ENCODE measurements around the gene PRKG1.
"Not testable (repeated sequence)": the region's sequence is repeated elsewhere in the genome, so short reads cannot be mapped to it uniquely, and the experiment has no call there.

Gene PRKG1

DNA sequence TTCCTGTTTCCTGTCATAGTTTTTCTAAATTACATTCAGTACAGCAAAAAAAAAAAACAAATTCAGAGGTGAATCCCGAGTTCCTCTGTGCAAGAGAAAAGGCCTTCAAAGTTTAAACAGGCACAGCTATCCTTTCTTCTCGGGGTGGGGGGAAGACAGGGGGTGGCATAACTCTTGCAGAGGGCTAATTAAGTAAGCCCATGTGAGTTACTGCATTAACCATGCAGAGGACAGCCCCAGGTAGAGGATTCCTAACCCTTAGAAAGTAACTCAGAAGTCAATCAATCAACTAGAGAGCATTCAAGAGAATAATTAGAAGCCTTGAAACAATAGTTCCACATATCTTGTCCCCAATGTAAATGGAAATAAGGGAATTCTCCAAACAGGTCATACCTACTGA is 454.2 kb downstream of the PRKG1 start:
- DNase-seq: no peak

DNA sequence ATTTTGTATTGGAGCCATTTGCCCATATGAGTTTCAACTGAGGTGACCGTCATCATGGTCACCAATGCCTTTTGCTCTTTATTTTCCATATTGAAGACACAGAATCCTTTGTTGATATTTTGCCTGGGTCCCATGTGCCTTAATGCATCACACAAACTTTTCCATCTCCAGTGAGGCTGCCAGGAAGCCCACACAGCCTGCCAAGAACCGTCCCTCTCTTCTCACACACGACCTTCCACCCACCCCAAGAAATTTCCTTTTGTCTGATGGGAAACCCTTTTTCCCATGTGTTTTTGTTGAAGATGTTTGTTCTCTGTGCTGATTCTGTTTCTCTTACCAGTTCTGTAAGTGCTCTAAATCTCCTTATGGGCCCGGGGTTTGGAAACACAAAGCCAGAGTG is 456.3 kb downstream of the PRKG1 start:
- no peak for DNase-seq

DNA sequence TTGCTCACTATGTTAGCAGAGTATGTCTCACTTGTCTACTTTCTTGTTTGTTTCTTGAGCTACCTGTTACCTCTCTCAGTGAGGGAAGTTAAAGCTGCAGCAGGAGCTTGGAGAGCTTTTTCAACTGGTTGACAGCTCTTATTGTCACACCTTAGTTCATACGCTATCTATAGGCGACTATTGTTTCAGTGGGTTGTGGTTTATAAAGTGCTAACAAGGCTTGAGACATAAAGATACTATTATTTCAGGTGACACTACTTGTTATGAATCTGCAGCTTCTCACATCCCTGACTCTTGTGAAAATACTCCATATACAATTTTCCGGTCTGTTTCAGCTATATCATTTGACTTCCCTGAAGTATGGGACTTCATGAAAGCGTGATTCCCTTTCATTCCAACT is 457.8 kb downstream of the PRKG1 start:
- no peak for DNase-seq

DNA sequence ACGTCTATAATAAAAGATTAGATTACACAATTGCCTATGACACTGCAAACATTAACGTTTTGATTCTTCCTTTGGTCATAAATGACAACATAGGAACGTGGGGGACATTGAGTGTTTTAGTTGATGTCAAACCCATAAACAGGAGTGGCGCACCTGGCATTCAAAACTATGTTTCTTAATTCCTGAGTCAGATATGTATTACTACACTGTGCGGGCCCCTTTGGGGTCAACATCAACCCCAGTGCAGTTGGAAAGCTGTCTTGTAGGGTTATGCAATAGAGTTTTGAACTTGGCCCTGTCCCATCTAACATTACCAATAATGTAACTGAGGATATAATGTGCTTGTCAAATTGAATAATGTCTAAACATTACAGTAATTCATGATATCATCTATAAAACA is 468.6 kb downstream of the PRKG1 start:
- no peak for DNase-seq

DNA sequence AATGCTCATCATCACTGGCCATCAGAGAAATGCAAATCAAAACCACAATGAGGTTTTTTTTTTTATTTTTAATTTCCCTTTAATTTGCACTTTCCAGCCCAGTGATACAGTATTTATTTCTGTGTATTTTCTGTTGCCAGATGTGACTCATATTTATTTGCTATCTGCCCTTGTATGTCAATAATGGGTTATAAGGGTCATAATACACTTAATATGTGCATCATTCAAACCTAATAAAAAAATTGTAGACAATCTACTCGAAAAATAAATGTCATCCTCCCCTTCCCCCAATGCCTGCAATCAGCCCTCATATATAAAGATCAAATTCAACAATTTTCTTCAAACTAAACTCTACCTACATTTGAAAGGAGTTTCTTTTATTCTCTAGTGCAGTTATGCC is 470.6 kb downstream of the PRKG1 start:
- no peak for DNase-seq

DNA sequence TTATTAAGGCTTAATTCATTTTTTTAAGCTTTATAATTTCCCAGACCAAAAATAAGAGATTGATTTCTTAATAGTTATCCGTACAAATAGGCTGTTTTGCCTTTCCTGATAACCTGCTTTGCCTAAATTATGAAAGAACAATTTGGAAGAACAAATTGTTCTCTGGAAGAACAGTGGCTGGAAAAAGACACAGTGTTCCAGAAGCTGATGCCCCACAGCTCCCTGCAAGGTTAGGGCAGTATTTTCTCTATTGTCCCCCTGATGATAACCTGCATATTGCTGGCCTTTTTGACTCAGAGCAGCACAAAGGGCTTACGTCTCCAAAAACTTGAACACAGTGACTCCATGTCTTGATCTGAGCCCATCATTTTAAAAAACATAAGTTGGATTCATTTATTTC is 473.7 kb downstream of the PRKG1 start:
- no peak for DNase-seq

DNA sequence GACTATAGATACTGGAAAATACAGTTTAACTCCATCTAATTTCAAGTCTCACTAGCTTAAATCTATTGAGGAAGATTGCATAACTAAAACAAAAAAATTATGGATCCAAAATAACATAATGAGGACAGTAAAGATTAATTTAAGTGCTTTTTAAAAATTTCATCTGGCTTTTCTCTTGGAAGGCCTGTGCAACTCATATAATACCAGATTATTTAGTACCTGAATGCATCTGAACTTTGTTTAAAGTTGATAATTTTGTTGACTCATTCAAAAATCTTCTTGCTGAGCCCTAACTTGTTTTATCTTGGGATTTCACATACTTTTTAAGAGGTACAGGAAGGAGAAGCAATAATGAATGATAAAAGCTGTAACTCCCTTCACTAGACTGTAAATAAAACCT is 478.6 kb downstream of the PRKG1 start:
- no peak for DNase-seq

DNA sequence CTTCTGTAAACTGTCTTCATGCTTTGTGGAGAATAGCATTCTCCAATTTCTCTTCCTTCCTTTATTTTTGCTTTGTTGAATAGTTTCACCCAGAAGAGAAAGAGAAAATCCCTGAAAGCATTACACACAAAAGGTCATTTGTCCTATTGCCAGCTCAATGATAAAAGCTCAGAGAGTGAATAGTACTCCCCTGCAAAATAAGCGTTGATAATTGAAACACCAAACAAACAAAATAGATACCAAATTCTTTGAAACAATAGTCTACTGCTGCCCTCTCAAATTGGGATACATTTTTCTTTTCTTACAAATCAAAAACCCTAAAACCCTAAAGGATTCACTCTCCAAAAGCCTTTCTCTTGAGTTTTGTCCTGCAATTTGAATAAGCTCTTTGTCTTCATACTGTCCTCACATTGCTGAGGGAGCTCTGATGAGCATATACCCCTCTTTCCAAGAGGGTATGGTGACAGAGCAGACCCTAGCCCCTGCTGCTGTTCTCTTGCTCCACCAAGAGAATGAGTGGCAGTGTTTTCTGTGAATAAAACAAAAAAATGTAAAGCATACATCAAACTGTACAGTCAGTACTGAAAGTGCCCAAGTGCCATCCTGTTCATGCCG is 490.7 kb downstream of the PRKG1 start:
- DNase-seq: no peak

DNA sequence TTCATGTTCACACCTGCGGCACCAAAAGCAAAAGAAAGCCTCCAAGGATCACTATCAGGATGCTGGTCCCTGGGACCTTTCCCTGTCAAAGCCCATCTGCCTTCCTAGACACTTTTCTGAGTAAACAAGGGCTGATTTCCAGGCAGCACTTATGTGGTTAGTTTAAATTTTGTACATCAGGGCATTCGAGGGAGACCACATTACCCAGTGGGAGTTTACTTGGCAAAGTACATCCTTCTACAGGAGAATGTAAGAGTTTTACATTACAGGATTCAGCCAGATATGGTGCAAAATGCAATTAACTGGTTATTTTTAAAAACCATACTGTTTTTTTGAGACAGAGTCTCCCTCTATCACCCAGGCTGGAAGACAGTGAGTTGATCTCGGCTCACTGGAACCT is 493.0 kb downstream of the PRKG1 start:
- DNase-seq: no peak

DNA sequence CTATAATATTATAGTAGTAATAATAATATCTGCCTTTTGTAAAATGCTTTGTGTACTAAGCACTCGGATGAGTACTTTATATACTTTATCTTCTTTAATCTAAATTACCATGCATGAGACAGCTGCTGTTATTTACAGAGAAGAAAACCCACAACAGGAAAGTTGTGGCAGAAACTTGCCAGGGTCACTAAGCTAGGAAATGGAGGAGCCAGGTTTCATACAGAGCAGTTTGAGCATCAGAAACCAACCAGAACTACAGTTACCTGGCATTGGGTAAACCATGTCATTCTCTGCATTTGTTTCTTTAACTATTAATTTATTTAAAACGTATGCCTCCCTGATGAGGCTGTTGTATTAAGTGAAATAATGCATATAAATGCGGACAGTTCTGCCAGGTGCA is 495.2 kb downstream of the PRKG1 start:
- DNase-seq: no peak

DNA sequence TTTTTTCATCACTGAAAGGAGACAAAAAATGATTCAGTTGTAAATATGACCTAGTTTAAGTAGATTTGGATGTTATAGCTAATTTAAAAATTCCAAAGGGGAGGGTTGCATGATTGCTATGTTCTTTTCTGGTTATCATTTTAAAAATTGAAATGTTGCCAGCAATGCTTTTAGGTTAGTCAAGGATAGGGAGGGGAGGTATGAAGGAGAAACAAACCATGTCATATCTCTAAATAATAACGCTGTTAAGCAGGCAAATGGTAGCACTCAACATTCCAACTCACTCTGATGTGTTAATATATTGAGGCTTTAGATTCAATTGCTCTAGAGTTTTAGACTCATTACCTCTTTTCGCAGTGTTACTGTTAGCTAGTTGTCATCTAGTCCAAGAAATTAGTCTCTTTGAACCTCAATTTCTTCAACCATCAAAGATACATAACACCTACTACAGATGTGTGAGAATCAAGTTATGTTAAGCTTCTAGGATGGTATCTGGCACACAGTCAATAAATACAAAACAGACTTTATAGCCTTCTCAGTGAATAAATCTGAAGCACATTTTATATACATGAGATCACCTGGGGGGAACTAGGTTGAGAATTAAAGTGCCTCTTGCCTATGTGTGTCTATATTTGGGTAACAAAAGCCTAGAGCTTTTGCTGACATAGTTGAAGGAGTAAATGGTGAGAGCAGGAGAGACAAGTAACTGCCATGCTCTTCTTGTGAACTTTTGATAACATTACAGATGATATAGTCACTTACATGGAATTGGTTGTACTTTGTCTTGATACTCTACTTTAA is 500.2 kb downstream of the PRKG1 start:
- DNase-seq: no peak

DNA sequence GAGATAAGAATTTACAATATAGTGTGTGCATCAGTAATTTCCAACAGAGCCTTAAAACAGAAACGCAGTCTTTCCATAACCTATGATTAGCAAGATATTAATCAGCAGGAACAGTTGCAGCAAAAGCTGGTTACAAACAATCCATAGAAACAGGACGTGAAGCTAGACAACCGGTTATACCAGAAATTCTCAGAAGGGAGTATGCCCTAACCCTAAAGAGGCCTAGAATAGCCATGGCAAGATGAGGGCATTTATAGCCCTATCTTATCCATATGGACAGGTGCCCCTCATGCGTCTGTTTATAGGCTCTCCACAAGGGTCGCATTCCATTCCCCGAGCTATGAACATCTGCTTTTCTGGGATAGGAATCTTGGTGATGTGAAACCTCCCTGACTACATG is 506.9 kb downstream of the PRKG1 start:
- DNase-seq: not testable (repeated sequence)

DNA sequence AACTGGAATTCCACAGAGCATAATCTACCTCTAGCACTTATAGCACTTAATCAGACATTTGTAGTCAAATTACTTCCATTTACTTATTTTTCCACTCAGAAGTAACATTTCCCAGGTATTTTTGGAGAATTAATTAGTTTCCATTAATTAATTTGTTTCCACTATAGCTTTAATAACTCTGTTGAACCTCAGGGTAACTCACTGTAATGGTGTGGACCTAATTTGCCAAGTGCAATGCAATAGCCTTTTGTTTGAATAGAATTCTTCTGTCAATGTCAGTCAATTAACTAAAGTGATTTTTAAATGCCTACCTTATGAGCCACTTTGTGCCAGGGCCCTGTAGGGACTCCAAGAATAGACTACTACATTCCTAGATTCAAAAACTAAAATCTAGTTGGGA is 509.7 kb downstream of the PRKG1 start:
- no peak for DNase-seq

DNA sequence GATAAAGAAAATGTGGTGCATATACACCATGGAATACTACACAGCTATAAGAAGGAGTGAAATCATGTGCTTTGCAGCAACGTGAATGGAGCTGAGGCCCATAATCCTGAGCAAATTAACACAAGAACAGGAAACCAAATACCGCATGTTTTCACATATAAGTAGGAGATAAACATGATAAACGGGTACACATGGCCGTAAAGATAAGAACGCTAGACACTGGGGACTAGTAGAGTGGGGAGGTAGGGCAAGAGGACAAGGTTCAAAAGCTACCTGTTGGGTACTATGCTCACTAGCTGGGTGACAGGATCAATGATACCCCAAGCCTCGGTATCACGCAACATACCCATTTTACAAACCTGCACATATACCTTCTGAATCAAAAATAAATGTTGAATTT is 511.5 kb downstream of the PRKG1 start:
- no peak for DNase-seq

DNA sequence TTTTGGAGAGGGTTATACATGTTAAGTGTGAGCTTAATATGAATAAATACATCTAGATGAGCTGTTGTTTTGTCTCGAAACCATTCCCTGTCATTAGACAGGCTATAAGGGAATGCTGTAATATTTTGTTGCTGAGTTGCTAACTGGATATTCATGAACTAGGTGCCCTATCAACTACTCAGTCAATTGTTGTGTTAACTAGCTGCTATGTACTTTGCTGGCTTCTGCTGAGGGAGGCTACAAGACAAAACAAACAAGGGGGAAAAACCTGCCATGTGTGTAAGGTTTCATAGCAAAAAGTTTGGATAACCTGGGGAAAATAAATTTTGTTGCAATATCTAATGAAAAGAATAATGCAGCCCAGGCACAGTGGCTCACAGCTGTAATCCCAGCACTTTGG is 514.7 kb downstream of the PRKG1 start:
- DNase-seq: no peak

DNA sequence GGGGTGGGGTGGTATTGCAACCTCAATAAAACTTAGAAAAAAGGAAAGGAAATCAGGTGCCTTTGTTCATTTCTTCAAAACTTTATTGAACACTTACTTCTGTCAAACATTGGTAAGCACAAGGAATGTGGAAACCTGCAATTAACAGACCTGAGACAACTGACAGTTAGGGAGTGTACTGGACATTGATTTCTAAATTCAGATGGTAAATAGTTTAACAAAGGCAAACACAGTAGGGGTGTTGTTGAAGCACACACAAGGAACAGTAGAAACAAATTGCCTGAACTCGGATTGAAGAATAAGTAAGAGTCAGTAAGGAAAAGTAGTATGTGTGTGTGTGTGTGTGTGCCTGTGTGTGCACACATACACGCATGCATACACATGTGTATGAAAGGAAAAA is 516.5 kb downstream of the PRKG1 start:
- DNase-seq: no peak

DNA sequence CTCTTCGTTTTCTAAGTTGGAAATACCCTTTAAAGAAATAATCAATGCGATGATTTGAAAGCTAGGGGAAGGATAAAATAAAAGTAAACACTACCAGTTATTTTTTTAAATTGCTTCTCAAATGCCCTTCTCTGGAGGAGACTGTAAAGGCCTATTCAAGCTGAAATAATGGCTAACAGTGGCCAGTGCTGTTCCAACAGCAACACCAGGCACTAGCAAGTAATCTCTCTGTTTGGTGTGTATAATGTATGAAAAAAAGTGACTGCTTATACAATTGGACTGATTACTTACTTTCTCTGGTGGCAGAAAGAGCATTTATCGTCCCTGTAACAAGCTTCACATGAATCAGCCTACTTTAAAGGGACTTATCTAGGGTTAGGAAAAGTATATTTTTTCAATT is 522.4 kb downstream of the PRKG1 start:
- no peak for DNase-seq

DNA sequence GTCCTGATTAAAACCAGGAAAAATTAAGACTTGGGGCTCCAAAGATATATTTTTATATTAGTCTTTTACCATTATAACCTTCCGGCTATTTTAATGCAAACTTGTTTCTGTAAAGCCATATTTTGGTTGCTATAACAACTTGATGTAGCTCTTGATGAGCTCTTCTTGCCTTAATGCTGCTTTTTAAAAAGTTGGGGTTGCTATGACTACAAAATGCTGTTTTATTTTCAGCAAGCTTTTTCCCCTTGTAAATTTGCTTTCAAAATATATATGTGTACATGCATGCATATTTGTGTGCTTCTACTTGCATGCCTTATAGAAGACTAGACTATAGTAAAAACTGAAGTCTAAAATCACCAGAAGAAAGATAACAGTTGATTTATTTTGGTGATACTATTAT is 525.4 kb downstream of the PRKG1 start:
- no peak for DNase-seq

DNA sequence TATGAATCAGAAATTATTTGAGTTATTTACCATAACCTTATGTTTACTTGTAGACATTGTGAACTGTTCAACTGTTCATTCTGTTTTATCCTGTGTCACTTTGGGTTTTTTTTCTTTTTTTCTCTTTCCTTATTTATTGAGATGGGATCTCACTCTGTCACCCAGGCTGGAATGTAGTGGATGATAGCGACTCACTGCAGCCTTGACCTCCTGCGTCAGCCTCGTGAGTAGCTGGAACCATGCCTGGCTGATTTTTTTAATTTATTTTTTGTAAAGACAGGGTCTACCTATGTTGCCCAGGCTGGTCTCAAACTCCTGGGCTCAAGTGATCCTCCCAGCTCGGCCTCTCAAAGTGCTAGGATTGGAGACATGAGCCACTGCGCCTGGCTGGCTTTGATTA is 528.0 kb downstream of the PRKG1 start:
- no peak for DNase-seq

DNA sequence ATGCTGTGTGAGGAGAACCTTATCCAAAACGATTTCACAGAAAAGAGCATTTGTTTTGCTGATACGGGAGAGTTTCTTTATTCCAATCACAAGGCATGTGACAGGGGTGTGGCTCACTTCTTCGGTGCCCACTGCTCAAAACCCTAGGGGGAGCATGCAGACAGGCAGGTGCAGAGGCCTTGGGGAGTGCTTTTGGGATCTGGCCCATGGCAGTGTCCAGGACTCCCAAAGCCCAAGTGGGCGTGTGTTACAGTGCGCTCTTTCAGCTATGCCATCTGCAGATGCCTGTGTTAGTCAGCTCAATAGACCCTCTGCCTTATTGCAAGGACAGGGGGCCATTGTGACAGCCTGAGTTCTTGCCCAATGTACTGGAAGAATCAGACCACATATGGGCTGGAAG is 530.3 kb downstream of the PRKG1 start:
- no peak for DNase-seq

DNA sequence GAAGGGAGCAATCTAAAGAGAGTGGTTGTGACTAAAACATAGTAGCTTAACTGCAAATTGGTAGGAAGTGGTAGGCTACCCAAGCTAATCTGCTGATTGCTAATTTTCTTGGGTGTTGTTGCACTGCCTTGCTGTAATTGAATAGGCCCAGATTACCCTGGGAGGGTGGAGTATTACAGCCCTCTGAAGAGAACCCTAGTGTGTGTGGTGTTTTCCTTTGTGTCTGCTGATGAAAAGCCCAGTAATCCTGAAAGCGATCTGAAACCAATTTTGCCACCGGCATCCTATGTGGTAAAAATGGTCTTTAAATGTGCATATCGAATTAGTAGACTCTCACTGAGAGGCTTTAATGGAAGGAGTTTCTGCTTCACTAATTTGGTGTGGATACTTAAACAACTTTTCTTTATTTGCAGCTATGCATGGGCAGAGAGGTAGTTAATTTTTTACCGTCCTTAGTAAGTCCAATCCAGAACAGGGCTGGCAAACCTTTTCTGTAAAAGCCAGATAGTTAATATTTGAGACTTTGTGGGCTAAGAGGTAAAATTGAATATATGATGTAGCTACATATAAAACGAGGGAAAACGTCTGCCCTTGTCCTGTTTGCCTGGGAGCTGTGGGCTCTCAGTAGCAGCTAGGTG is 532.7 kb downstream of the PRKG1 start:
- no peak for DNase-seq

DNA sequence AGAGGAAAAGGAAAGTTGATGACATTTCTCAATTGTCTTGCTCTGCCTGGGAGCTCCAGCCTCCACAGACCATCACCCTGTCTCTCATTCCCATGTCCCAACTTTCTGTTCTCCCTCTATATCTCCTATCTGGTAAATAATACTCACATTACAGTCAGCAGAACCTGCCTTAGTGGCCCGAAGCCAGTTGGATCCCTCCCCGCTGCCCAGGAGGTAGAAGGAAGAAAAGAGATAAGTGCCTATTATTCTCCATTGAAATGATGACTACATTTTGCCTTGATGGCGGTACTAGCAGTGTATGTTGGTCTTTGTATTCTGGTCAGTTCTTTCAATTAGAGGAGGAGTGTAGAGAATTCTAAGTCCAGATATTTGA is 533.2 kb downstream of the PRKG1 start:
- no peak for DNase-seq

DNA sequence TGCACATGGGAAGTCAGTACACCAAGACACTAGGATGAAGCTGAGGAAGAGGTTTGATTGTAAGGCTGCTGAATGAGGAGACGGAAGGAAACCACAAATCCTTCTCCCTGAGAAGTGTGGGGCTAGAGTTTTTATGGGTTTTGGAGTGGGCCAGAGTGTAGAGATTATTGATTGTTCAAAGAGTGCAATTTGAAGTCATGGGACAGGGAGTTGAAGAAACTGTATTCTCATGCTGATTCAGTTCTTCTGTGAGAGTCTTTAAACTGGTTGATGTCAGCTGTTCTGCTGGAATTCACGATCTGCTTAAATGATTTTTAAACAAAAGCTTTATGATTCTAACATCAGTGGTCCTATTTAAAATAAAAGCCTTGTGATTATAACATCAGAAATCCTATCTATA is 533.9 kb downstream of the PRKG1 start:
- DNase-seq: no peak

DNA sequence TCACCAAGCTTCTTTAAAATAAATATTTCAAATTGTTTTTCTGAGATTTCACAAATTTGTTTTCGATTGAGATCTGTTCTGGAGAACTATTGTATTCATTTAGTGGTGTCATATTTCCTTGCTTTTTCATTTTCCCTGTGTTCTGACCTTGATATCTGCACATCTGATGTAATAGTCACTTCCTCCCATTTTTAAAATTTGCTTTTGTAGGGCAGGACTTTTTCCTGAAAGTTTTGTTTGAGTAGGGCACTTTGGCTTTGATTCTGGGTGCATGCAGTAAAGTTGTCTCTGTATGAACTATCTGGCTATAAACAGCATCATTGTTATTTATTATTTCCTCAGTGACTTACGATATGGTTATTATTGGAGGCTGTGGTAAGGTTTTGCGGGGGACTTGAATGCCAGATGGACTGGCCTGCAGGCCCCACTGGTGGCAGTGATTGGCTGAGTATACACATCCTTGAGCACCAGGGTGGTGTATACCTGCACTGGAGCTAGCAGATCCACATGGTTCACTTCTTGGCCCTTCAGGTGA is 541.5 kb downstream of the PRKG1 start:
- no peak for DNase-seq

All from SHP77 treated with DMSO at 0.1 percent for 48 hours (cell line).